Renal cortex interstitium (tissue), 11 donors: Measurements from ENCODE around the gene CAMK1. TPM values are rescaled to one million over a fixed set of nuclear protein-coding genes. Genes with fewer than 3 reads are reported as not detected.

Experiments used
- DNase-seq, 11 donors: peaks; one replicate each; pipeline ENCODE4 v3.0.0-alpha.2; 2013; ENCODE audit warnings: low read depth in 9 of 11, low spot score in 4 of 11; ENCODE audit errors: extremely low read depth in 1 of 11
- polyA plus RNA-seq, 3 donors: library from polyadenylated mRNA; unstranded; fragments of 120-200 nt; gene quantifications; one replicate each; pipeline ENCODE4 v1.2.1, GENCODE V29; 2013; ENCODE audit not compliant: insufficient read length in 3 of 3

CAMK1 gene
- polyA plus RNA-seq, 3 donors, result 16.0 to 22.6 (median 18.7) TPM

GRCh38 chr3:9727041-9727595 is 42.6 kb downstream of the CAMK1 start:
- no peak for DNase-seq

DNA sequence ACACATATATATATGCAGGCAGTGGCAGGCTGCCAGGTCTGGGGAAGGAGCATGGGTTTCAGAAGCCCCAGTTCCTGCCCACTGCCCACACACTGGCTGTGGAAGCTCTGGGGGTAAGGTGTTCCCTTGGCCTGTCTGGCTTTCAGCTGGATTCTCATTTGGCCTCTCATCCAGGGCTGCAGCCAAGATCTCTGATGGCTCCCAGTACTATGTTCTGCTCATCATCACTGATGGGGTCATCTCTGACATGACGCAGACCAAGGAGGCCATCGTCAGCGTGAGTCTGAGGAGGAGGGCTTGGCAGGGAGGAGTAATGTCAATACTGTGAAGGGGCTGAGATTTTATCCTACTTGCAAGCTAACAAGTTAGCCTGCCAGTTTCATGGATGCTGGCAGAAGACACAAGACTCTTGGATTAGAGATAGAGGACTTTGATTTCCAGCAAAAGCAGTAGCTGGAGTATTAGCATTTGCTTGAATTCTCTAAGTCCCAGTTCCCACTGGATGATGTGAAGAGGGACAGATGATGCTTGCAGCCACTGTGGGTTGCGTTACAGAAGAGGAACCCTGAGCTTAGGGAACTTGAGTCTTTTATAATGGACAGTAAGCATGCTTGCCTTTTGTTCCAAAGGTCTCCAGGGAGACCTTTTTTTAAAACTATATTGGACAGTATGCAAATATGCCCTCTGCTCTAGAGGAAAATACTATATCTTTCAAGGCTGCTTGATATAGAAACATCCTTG is 43.8 kb downstream of the CAMK1 start:
- DNase-seq, result no peak

GRCh38 chr3:9721700-9722060 is 48.1 kb downstream of the CAMK1 start:
- no peak for DNase-seq

DNA sequence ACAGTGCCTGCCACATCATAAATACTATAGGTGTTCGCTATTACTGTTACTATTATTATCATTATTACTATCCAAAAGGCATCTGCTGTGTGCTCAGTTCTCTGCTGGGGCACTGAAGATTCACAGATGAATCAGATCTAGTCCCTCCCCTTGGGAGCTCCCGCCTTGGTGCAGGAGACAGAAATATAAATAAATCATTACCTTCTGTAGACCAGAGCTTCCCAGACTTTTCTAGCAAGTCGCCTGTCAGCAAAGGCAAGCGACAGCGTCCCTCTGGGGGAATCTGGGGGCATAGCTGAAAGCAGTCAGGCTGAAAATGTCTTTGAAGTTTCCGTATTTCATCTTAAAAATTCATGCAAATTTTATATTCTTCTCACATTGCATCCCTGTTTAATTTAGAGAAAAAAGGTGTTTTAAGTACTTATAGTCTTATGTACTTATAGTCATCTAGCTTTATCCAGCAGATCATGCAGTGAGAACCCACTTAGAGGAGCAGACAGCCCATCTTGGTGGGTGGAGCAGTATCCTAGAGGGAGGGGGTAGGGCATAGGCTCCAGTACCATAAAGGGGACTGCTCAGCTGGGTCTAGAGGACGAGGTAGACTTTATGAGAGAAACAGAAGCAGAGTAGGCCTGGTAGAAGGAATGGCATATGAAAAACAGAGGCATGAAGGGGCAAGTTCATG is 48.6 kb downstream of the CAMK1 start:
- no peak for DNase-seq

GRCh38 chr3:9718118-9718517 is 51.6 kb downstream of the CAMK1 start:
- DNase-seq, result no peak

DNA sequence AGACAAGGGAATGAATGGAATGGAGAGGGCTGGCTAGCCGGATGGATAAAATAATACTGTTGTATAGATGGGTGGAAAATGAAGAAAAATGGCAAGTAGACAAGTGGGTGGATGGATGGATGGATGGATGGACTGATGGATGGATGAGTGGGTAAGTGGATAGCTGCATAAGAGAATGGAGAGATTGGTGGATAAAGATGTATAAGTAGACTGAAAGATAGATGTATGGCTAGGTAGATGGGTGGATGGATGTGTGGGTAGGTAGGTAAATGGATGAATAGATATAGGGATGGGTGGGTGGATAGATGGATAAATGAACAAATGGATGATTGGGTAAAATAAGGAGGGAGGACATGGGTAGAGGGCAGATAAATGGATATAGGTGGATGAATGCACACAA is 52.2 kb downstream of the CAMK1 start:
- no peak for DNase-seq

- DNase-seq, result no peak
Measured at GRCh38 chr3:9716801-9717555, 52.8 kb downstream of the CAMK1 start.

DNA sequence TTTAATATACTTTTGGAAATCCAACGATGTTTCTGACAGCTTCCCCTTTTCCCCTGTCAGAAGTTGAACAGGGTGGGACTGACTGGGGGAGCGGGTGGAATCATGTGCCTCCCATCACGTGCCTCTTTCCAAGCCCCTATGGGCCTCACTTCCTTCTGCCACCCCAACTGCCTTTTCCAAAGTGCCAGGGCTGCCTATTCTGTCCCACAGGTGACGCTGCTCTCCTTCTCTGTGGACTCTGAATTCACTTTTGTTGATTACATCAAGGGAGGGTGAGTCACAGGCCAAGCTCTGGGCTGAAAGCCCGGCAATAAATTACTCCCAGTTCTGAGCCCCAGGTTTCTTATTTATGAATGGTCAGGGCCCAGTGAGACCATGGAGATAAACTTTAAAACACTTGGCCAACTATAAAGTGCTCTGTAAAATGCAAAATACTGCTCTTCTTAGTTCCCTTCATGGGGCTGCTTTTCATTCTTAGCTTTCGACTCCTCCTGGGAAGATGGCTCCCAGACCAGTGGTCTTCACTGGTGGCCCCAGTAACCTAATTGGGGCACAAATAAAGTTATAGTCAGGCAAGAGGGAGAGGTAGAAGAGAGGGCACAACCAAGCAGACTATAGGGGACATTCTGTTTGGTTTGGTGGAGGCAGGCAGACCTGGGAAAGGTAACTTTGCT is 53.8 kb downstream of the CAMK1 start:
- peak in 2 of 11 donors; percentile 8 to 19 for DNase-seq

DNA sequence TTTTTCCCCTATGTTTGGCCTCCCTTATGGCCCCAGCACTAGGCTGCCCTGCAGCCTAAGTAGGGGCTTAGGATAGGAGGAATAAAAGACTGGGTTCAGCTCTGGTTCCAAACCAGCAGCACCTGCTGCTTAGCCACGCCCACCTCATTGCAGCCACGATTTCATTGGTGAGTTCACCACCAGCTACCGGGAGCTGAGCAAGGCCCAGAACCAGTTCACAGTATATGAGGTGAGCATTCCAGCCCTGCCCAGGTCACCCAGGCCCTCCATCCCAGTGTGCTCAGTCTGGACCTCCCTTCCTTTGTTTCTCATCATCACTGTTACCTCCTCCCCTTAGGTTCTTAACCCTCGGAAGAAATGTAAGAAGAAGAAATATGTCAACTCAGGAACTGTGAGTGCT is 54.6 kb downstream of the CAMK1 start:
- no peak for DNase-seq

DNA sequence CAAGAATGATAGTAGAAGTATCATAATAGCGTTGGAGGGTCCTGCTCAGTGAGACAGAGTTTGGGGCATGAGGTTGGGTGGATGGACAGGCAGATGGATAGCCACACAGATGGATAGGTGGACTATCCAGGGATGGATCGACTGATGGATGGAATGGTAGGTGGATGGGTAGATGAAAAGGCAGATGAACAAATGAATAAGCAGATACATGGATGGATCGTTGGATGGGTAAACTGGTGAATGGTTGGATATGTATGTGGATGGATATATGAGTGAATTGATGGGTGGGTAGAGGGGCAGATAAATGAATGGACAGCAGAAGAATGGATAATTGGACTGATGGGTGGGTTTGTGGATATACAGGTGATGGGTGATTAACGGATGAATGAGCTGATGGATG is 56.6 kb downstream of the CAMK1 start:
- DNase-seq, result no peak

- no peak for DNase-seq
Measured at GRCh38 chr3:9712415-9712814, 57.3 kb downstream of the CAMK1 start.

DNA sequence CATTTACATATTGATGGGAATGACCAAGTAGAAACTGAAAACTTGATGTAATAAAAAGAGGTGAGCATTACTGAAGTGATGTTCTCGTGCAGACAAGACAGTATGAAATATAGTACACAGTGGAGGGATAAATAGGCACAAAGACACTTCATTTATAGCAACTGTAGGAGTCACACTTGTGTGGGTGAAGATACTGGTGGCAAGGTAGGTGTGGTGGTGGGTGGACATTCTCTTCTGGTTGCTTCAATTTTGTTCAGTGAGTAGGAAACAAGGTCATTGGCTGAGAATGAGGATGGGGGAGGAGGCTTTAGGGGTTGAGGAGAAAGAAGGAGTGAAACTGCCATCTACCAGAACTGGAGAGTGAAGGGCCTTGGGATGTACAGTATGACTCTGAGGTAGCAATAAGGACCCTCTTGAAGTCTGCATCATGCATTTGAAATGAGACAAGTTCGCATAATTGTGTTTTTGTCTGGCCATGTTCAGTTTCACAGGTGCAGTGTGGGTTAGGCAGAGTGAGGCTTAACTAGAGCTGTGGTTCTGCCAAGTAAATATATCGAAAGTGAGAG is 59.5 kb downstream of the CAMK1 start:
- DNase-seq, result no peak

Other genes with a start within 250 kb of the CAMK1 start
- gene LHFPL4, start 216.1 kb downstream of the CAMK1 start, polyA plus RNA-seq, result under 1 TPM in 2 of 3 donors, not detected in 1; 0.03 to 0.07 TPM
- gene MTMR14, start 120.4 kb downstream of the CAMK1 start, polyA plus RNA-seq, result 10 to 100 TPM; 29.8 to 33.1 (median 33.1) TPM
- gene CPNE9, start 66.1 kb downstream of the CAMK1 start, polyA plus RNA-seq, result under 1 TPM in 1 of 3 donors, not detected in 2; 0.29 TPM
- gene BRPF1, start 38.2 kb downstream of the CAMK1 start, polyA plus RNA-seq, result 10 to 100 TPM; 17.8 to 21.3 (median 20.0) TPM
- gene OGG1, start 20.0 kb downstream of the CAMK1 start, polyA plus RNA-seq, result 10 to 100 TPM; 57.5 to 77.5 (median 59.4) TPM
- gene TADA3, start 22.5 kb upstream of the CAMK1 start, polyA plus RNA-seq, result 10 to 100 TPM; 58.2 to 73.4 (median 71.1) TPM
- gene ARPC4, start 23.1 kb upstream of the CAMK1 start, polyA plus RNA-seq, result 100 to 1,000 TPM; 113 to 145 (median 141) TPM
- gene TTLL3, start 40.3 kb upstream of the CAMK1 start, polyA plus RNA-seq, result 10 to 100 TPM; 44.0 to 92.7 (median 47.5) TPM
- gene RPUSD3, start 74.1 kb upstream of the CAMK1 start, polyA plus RNA-seq, result 10 to 100 TPM; 29.9 to 36.6 (median 34.9) TPM
- gene CIDEC, start 110.3 kb upstream of the CAMK1 start, polyA plus RNA-seq, result under 1 TPM; 0.13 to 0.30 (median 0.17) TPM
- 10 to 100 TPM; 40.4 to 47.0 (median 46.5) TPM for gene JAGN1, start 120.7 kb upstream of the CAMK1 start, polyA plus RNA-seq
- 10 to 100 TPM in 1 of 3 donors, 1 to 10 TPM in 2; 8.9 to 14.5 (median 10.0) TPM for gene IL17RE, start 132.9 kb upstream of the CAMK1 start, polyA plus RNA-seq
- 10 to 100 TPM; 30.9 to 42.3 (median 39.6) TPM for gene IL17RC, start 147.2 kb upstream of the CAMK1 start, polyA plus RNA-seq
- gene CRELD1, start 163.9 kb upstream of the CAMK1 start, polyA plus RNA-seq, result 10 to 100 TPM; 50.6 to 72.2 (median 54.2) TPM
- gene PRRT3, start 182.5 kb upstream of the CAMK1 start, polyA plus RNA-seq, result 1 to 10 TPM; 3.7 to 4.8 (median 4.2) TPM
- 10 to 100 TPM; 79.3 to 94.2 (median 91.4) TPM for gene EMC3, start 216.9 kb upstream of the CAMK1 start, polyA plus RNA-seq